H1 (cell line): ENCODE results near the gene PPP1R12A. TPM values are rescaled to one million over a fixed set of nuclear protein-coding genes. Genes with fewer than 3 reads are reported as not detected.

Experiments used
- CTCF ChIP-seq, 3 experiments: IDR thresholded peaks; 1 replicate in 2 of 3; 2 replicates in 1 of 3; pipeline versions ENCODE4 v1.5.1 to v1.6.1; 2011; ENCODE audit warnings: low read length in 3 of 3, mild to moderate bottlenecking in 3 of 3, inconsistent platforms in 2 of 3, low read depth in 1 of 3, moderate library complexity in 1 of 3; ENCODE audit not compliant: insufficient read depth in 1 of 3; ENCODE audit errors: control extremely low read depth in 1 of 3
- KDM5A ChIP-seq: fragments of 200-600 bp; IDR thresholded peaks from 2 replicates; pipeline ENCODE4 v1.7.1; 2012; ENCODE audit warnings: mild to moderate bottlenecking, low read length, inconsistent platforms, mixed read lengths
- MAX ChIP-seq: IDR thresholded peaks from 2 replicates; pipeline ENCODE4 v1.6.1; 2012; ENCODE audit warnings: inconsistent platforms
- RNF2 ChIP-seq: fragments of 200-900, 300-1000 bp; sonication (generic); IDR thresholded peaks from 2 replicates; pipeline ENCODE4 v1.7.1; 2016; ENCODE audit warnings: borderline replicate concordance, low read depth, mild to moderate bottlenecking, antibody characterized with exemption, low read length; ENCODE audit not compliant: poor library complexity, severe bottlenecking; ENCODE audit errors: missing control alignments
- SAP30 ChIP-seq: fragments of 300-600 bp; sonication (generic); IDR thresholded peaks from 2 replicates; pipeline ENCODE4 v1.7.1; 2012; ENCODE audit warnings: low read length, moderate library complexity, mild to moderate bottlenecking, inconsistent platforms; ENCODE audit not compliant: insufficient read depth, insufficient replicate concordance
- polyA plus RNA-seq, 7 experiments: library from polyadenylated mRNA; depleted of rRNA in 3 of 7; stranded (reverse) in 5 of 7; unstranded in 2 of 7; fragments of >200 nt in 5 of 7; fragments of 200-250 nt in 2 of 7; gene quantifications; 1 replicate in 5 of 7; 2 replicates in 1 of 7; 4 replicates in 1 of 7; pipeline versions ENCODE4 v1.2.1 to v1.2.3, GENCODE V29; 2011 to 2013; ENCODE audit warnings: missing spikeins in 2 of 7, mixed read lengths in 2 of 7
- total RNA-seq: library from RNA; stranded (reverse); fragmentation: NEBNext Ultra II Directional; extraction: Animal tissue kit (Norgen Biotek cat#: 25700); gene quantifications from 2 replicates; pipeline ENCODE4 v1.2.1, GENCODE V29; 2021

PPP1R12A gene
- total and polyA plus RNA-seq, 2 of the 8 experiments (the other 6 are each of a cell fraction or from before 2014, with no cell fraction given) = 14.7 to 81.5 TPM

GRCh38 chr12:79782172-79782900, 152.6 kb downstream of the PPP1R12A start (continued):
- TF ChIP-seq CTCF (IDR thresholded peaks at IDR 0.05; ENCODE audit: control extremely low read depth in 1 of 3, insufficient read depth in 1 of 3, low read depth in 1 of 3, low read length in 3 of 3) (no peak), KDM5A (no peak), RNF2 (no peak), MAX (no peak), SAP30 (no peak)
